Neuronal stem cell (in vitro differentiated cells): Measurements from ENCODE around the gene CYB5B.

Experiments used
- DNase-seq: peaks from one replicate; pipeline ENCODE4 v3.0.0-alpha.2; 2013; ENCODE audit warnings: low spot score
- H2AFZ ChIP-seq: one replicate; pipeline ENCODE4 v1.6.1; 2013; ENCODE audit warnings: mild to moderate bottlenecking, low read length, inconsistent platforms
- H2AK5ac ChIP-seq: 2 replicates; pipeline ENCODE4 v1.6.1; 2013; ENCODE audit warnings: low read depth, mild to moderate bottlenecking, inconsistent platforms, low read length, moderate library complexity, mixed read lengths
- H2BK120ac ChIP-seq: 2 replicates; pipeline ENCODE4 v1.6.1; 2013; ENCODE audit warnings: low read depth, mild to moderate bottlenecking, inconsistent platforms, low read length, moderate library complexity, mixed read lengths
- H2BK12ac ChIP-seq: one replicate; pipeline ENCODE4 v1.6.1; 2013; ENCODE audit warnings: low read length, inconsistent platforms
- H2BK15ac ChIP-seq: 2 replicates; pipeline ENCODE4 v1.6.1; 2013; ENCODE audit warnings: mild to moderate bottlenecking, low read length, inconsistent platforms, mixed read lengths
- H2BK5ac ChIP-seq: one replicate; pipeline ENCODE4 v1.6.1; 2013; ENCODE audit warnings: inconsistent platforms, mild to moderate bottlenecking, low read length, moderate library complexity
- H3K14ac ChIP-seq: one replicate; pipeline ENCODE4 v1.6.1; 2013; ENCODE audit warnings: low read length, inconsistent platforms
- H3K18ac ChIP-seq: 2 replicates; pipeline ENCODE4 v1.6.1; 2013; ENCODE audit warnings: low read length, inconsistent platforms
- H3K23ac ChIP-seq: 2 replicates; pipeline ENCODE4 v1.6.1; 2013; ENCODE audit warnings: low read depth, mild to moderate bottlenecking, mixed read lengths, low read length, inconsistent platforms; ENCODE audit not compliant: poor library complexity
- H3K27ac ChIP-seq: replicated peaks from 3 replicates; pipeline ENCODE4 v1.5.1; 2013; ENCODE audit warnings: low read length, inconsistent platforms
- H3K27me3 ChIP-seq, 3 experiments: 2 replicates each; pipeline ENCODE4 v1.6.1; 2013; ENCODE audit warnings: low read length in 3 of 3, mild to moderate bottlenecking in 2 of 3, inconsistent platforms in 1 of 3, low read depth in 1 of 3, mixed read lengths in 1 of 3, moderate library complexity in 1 of 3; ENCODE audit not compliant: control insufficient read depth in 3 of 3, insufficient read depth in 3 of 3
- H3K36me3 ChIP-seq, 2 donors: replicated peaks in 1 of 2; 2 replicates each; pipeline ENCODE4 v1.6.1; 2013; ENCODE audit warnings: low read length in 2 of 2; ENCODE audit not compliant: control insufficient read depth in 2 of 2, insufficient read depth in 2 of 2
- H3K4ac ChIP-seq: 2 replicates; pipeline ENCODE4 v1.6.1; 2013; ENCODE audit warnings: inconsistent platforms, mild to moderate bottlenecking, low read length, moderate library complexity
- H3K4me1 ChIP-seq, 2 donors: 1 replicate in 1 of 2; 2 replicates in 1 of 2; pipeline ENCODE4 v1.6.1; 2013; ENCODE audit warnings: low read length in 2 of 2, low read depth in 1 of 2; ENCODE audit not compliant: control insufficient read depth in 2 of 2, insufficient read depth in 1 of 2
- H3K4me2 ChIP-seq: one replicate; pipeline ENCODE4 v1.6.1; 2013; ENCODE audit warnings: mild to moderate bottlenecking, low read length, inconsistent platforms; ENCODE audit not compliant: insufficient read depth, poor library complexity, severe bottlenecking
- H3K4me3 ChIP-seq, 2 donors: 2 replicates each; pipeline ENCODE4 v1.5.1; 2013; ENCODE audit warnings: low read length in 2 of 2, mild to moderate bottlenecking in 2 of 2, inconsistent platforms in 1 of 2, moderate library complexity in 1 of 2
- H3K79me1 ChIP-seq: one replicate; pipeline ENCODE4 v1.6.1; 2013; ENCODE audit warnings: low read depth, mild to moderate bottlenecking, inconsistent platforms, low read length, moderate library complexity
- H3K9ac ChIP-seq: one replicate; pipeline ENCODE4 v1.6.1; 2013; ENCODE audit warnings: mild to moderate bottlenecking, low read depth, low read length, inconsistent platforms; ENCODE audit not compliant: poor library complexity
- H3K9me3 ChIP-seq, 2 donors: replicated peaks in 1 of 2; 2 replicates each; pipeline versions ENCODE3 to v1.6.1; 2013; ENCODE audit warnings: low read length in 2 of 2, mild to moderate bottlenecking in 2 of 2, inconsistent platforms in 1 of 2, low read depth in 1 of 2, mixed read lengths in 1 of 2, moderate library complexity in 1 of 2; ENCODE audit not compliant: control insufficient read depth in 2 of 2, insufficient read depth in 1 of 2
- H4K8ac ChIP-seq: one replicate; pipeline ENCODE4 v1.6.1; 2013; ENCODE audit warnings: low read depth, mild to moderate bottlenecking, inconsistent platforms, low read length, moderate library complexity
- H4K91ac ChIP-seq: one replicate; pipeline ENCODE4 v1.6.1; 2013; ENCODE audit warnings: low read length, low read depth, mild to moderate bottlenecking, inconsistent platforms; ENCODE audit not compliant: poor library complexity
- WGBS, 2 donors: extraction: QIAGEN DNeasy Blood & Tissue Kit; methylation state at CpG; one replicate each; pipeline ENCODE4 v1.1.7; 2013; ENCODE audit warnings: missing lambda C conversion rate in 2 of 2, mixed read lengths in 1 of 2; ENCODE audit not compliant: insufficient read length in 2 of 2, insufficient replicate concordance in 1 of 2; ENCODE audit errors: extremely low coverage in 2 of 2; 5-methylcytosine and 5-hydroxymethylcytosine counted together

The CYB5B gene

GRCh38 chr16:69448470-69449193 lies 24.2 kb downstream of the CYB5B start:
- H3K4ac ChIP-seq, result no peak overlapping the region
- H3K27ac ChIP-seq, result no peak overlapping the region
- DNase-seq, result no peak
- no peak overlapping the region for H2BK5ac ChIP-seq
- H2AFZ ChIP-seq, result no peak overlapping the region
- H2BK12ac ChIP-seq, result no peak overlapping the region
- no peaks in the 10 kb centered on the region for H3K9me3 ChIP-seq
- H3K4me2 ChIP-seq, result no peak overlapping the region
- H3K27me3 ChIP-seq, result no peaks in the 10 kb centered on the region
- no peaks in the 10 kb centered on the region for H3K4me1 ChIP-seq
- no peak overlapping the region for H3K9ac ChIP-seq
- H3K36me3 ChIP-seq, result peaks cover 6 to 83% of the 10 kb centered on the region in 2 donors
- H3K14ac ChIP-seq, result no peak overlapping the region
- H3K23ac ChIP-seq, result no peak overlapping the region
- no peak overlapping the region for H2BK120ac ChIP-seq
- no peak overlapping the region for H2BK15ac ChIP-seq
- WGBS, 2 donors, result no CpG with 5 or more reads among the region's 3 CpGs
- no peak overlapping the region for H4K8ac ChIP-seq
- H3K18ac ChIP-seq, result no peak overlapping the region
- H2AK5ac ChIP-seq, result no peak overlapping the region
- H3K79me1 ChIP-seq, result peaks cover 3% of the 10 kb centered on the region
- H4K91ac ChIP-seq, result no peak overlapping the region
- no peak overlapping the region for H3K4me3 ChIP-seq

- Histone ChIP-seq H3K79me1 (peaks cover 2% of the 10 kb centered on the region), H2AK5ac (no peak overlapping the region), H3K36me3 (peaks cover 6 to 96% of the 10 kb centered on the region in 2 donors), H3K4me3 (no peak overlapping the region), H3K14ac (no peak overlapping the region), H3K4ac (no peak overlapping the region), H2AFZ (no peak overlapping the region), H2BK12ac (no peak overlapping the region), H3K4me1 (no peaks in the 10 kb centered on the region), H3K9ac (no peak overlapping the region), H2BK120ac (no peak overlapping the region), H3K23ac (no peak overlapping the region), H3K27ac (no peak overlapping the region), H3K4me2 (no peak overlapping the region), H4K8ac (no peak overlapping the region), H3K18ac (no peak overlapping the region), H2BK5ac (no peak overlapping the region), H2BK15ac (no peak overlapping the region), H3K9me3 (no peaks in the 10 kb centered on the region), H3K27me3 (no peaks in the 10 kb centered on the region), H4K91ac (no peak overlapping the region)
- DNase-seq, result no peak
- no CpG with 5 or more reads among the region's 4 CpGs for WGBS, 2 donors
Observed at GRCh38 chr16:69451166-69451565, 26.7 kb downstream of the CYB5B start.

- no peak overlapping the region for H2BK12ac ChIP-seq
- no peak overlapping the region for H3K23ac ChIP-seq
- no peak overlapping the region for H3K4me2 ChIP-seq
- no peak overlapping the region for H4K8ac ChIP-seq
- H3K4me3 ChIP-seq, result no peak overlapping the region
- no peak overlapping the region for H2AK5ac ChIP-seq
- no CpG with 5 or more reads among the region's 1 CpG for WGBS, 2 donors
- H3K4ac ChIP-seq, result no peak overlapping the region
- no peak overlapping the region for H3K18ac ChIP-seq
- H3K27me3 ChIP-seq, result no peaks in the 10 kb centered on the region
- no peak overlapping the region for H2AFZ ChIP-seq
- peaks cover 0 to 95% of the 10 kb centered on the region in 2 donors for H3K36me3 ChIP-seq
- H3K27ac ChIP-seq, result no peak overlapping the region
- no peaks in the 10 kb centered on the region for H3K4me1 ChIP-seq
- H2BK15ac ChIP-seq, result no peak overlapping the region
- no peak overlapping the region for H4K91ac ChIP-seq
- no peak overlapping the region for H3K9ac ChIP-seq
- no peak overlapping the region for H3K14ac ChIP-seq
- no peak overlapping the region for H2BK120ac ChIP-seq
- H2BK5ac ChIP-seq, result no peak overlapping the region
- no peaks in the 10 kb centered on the region for H3K9me3 ChIP-seq
- no peak for DNase-seq
- no peaks in the 10 kb centered on the region for H3K79me1 ChIP-seq
Observed at GRCh38 chr16:69453936-69454335, 29.5 kb downstream of the CYB5B start.

GRCh38 chr16:69463876-69464275 lies 39.5 kb downstream of the CYB5B start:
- no peak overlapping the region for H4K91ac ChIP-seq
- no peak overlapping the region for H4K8ac ChIP-seq
- DNase-seq, result no peak
- H3K9ac ChIP-seq, result no peak overlapping the region
- no peak overlapping the region for H2BK5ac ChIP-seq
- H3K4me1 ChIP-seq, result peaks cover 0 to 2% of the 10 kb centered on the region in 2 donors
- no peak overlapping the region for H2BK120ac ChIP-seq
- no peak overlapping the region for H3K23ac ChIP-seq
- no peak overlapping the region for H3K18ac ChIP-seq
- no peak overlapping the region for H3K4me3 ChIP-seq
- no peaks in the 10 kb centered on the region for H3K9me3 ChIP-seq
- H2BK12ac ChIP-seq, result no peak overlapping the region
- H3K79me1 ChIP-seq, result no peaks in the 10 kb centered on the region
- no peak overlapping the region for H3K14ac ChIP-seq
- H2AK5ac ChIP-seq, result no peak overlapping the region
- no peak overlapping the region for H3K4ac ChIP-seq
- no peak overlapping the region for H3K27ac ChIP-seq
- H3K36me3 ChIP-seq, result peaks cover 4 to 90% of the 10 kb centered on the region in 2 donors
- H2AFZ ChIP-seq, result no peak overlapping the region
- H3K27me3 ChIP-seq, result no peaks in the 10 kb centered on the region
- no peak overlapping the region for H3K4me2 ChIP-seq
- no peak overlapping the region for H2BK15ac ChIP-seq
